GM10847 (cell line): Measurements from ENCODE around the gene SP3.

ENCODE experiments used
- POLR2A ChIP-seq: IDR thresholded peaks from 2 replicates; pipeline ENCODE4 v1.6.1; 2011; ENCODE audit not compliant: insufficient read length; ENCODE audit errors: extremely low read depth

SP3 gene

GRCh38 chr2:173874003-173874893 lies 90.9 kb downstream of the SP3 start:
- TF ChIP-seq POLR2A = no peak

GRCh38 chr2:173872714-173873113 lies 92.5 kb downstream of the SP3 start:
- TF ChIP-seq POLR2A = no peak

DNA sequence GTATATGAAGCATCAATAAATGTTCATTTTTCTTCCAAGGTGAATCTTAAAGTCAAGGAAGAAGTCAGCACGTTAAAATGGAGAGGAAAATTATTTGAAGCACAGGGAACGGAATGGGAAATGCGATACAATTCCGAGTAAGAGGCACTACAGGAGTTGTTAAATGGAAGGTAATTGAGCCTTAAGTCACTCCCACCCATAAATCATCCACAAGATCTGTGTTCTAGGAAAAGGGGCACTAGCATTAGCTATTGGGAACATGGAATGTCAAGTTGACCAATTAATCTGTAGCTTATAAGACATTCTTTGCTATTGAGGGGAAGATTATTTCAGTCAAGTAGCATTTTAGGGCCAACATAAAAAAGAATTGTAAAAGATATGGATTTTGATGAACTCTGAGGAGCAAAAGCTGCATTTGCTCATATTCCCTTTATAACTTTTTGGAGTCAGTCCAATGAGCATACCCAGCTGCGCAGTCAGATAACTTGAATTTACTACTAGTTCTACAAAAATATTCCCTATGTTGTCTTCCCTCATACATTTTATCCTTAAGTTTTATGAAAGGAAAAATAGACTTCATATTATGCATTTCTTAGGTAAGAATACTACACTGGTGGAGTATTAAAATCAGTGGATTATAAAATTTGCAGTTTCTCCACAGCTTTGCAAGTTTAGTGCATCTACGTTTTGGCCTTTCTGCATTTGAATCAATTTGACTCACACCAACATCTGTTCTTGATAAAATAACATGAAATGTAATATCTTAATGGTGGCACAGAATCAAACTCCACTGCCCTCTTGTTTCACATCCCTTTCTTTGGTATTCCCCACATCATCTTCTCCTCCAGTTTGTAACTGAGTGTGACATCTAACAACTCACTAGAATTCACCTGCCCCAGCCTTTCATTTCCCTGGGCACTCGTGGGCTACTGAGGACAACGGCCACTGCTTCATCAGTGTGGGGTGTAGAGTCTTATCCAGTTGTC lies 95.6 kb downstream of the SP3 start:
- no peak for TF ChIP-seq POLR2A

GRCh38 chr2:173868406-173868805 lies 96.8 kb downstream of the SP3 start:
- no peak for TF ChIP-seq POLR2A

- TF ChIP-seq POLR2A = no peak
Measured at GRCh38 chr2:173866874-173867618, 98.1 kb downstream of the SP3 start.

- no peak for TF ChIP-seq POLR2A
Measured at GRCh38 chr2:173865971-173866873, 99.0 kb downstream of the SP3 start.

GRCh38 chr2:173862612-173863217 lies 102.5 kb downstream of the SP3 start:
- TF ChIP-seq POLR2A = no peak

- TF ChIP-seq POLR2A = no peak
Measured at GRCh38 chr2:173860566-173860965, 104.6 kb downstream of the SP3 start.

DNA sequence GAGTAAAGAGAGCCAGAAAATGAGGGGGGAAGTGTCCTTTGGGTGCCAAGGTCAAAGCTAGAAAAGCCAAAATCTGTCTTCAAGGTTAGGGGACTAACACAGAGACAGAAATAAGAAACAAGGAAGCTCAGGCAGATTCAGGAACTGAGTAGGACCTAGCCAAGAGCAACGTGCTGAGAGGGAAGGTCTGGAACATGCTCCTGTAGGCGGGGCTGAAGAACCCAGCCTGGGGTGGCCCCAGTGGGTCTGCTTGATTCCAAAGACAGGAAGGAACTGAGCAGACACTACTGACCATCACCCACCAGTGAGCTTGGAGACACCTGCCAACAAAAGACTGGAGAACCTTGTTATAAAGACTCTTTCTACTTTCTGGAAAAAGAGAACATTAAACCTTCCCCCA lies 105.1 kb downstream of the SP3 start:
- TF ChIP-seq POLR2A = no peak

- no peak for TF ChIP-seq POLR2A
Measured at GRCh38 chr2:173858291-173858731, 106.9 kb downstream of the SP3 start.
